ENCODE measurements around the gene ATP8A2.

- no peak for TF ChIP-seq CTCF (IDR thresholded peaks at IDR 0.05)
- TF ChIP-seq POLR2A (IDR thresholded peaks at IDR 0.05): no peak
- no peak for TF ChIP-seq POLR2AphosphoS5 (IDR thresholded peaks at IDR 0.05)
- no peak for TF ChIP-seq EP300 (IDR thresholded peaks at IDR 0.05)
Measured at GRCh38 chr13:25811506-25811905, 439.7 kb downstream of the ATP8A2 start.
